Erythroblast (primary cell): Measurements from ENCODE around the gene CTCFL.
"Not testable (repeated sequence)": the region's sequence is repeated elsewhere in the genome, so short reads cannot be mapped to it uniquely, and the experiment has no call there.

Experiments
- DNase-seq, 2 experiments: peaks; one replicate each; lab custom pipeline; 2025; lab: John Stamatoyannopoulos, UW
- GATA1 ChIP-seq: IDR thresholded peaks from 2 replicates; pipeline ENCODE4 v1.6.1; 2011; ENCODE audit warnings: low read depth, mild to moderate bottlenecking, control low read depth, low read length, moderate library complexity
- POLR2A ChIP-seq: IDR thresholded peaks from 2 replicates; pipeline ENCODE4 v1.6.1; 2011; ENCODE audit warnings: mild to moderate bottlenecking, low read length

The CTCFL gene

DNA sequence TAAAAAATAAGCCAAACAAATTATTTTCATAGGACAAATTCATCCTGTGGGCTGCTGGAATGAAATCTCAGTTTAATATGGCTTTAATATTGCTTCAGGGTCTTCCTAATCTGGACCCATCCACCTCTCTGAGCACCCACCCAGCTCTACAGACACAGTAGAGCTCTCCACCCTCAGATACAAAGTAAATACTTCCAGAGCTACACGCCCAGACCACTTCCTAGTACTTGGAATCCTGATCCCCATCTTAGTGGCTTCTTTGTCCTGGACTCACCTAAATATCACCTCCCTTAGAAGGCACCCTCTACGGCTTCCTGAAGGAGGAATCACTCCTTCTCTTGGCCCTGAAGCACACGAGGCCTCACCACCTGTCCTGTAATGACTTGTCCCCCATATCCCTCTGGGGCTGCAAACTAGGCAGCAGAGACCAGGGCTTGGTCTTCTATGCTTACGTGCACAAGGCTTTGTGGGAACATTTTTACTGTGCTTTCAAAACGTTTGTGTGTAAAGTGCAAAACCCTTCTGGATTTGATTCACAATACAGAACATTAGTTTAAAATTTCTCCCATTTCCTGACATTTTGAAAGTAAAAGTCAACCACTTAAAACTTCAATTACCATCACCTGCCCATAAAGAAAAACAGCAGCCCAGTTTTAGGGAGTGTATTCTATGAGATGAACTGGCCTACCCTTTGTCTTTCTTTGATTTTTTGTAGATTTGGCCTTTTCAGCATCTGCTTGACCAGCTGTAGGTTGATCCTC, 2.4 kb downstream of the CTCFL start:
- no peak for DNase-seq
- TF ChIP-seq GATA1: no peak
- TF ChIP-seq POLR2A: no peak

DNA sequence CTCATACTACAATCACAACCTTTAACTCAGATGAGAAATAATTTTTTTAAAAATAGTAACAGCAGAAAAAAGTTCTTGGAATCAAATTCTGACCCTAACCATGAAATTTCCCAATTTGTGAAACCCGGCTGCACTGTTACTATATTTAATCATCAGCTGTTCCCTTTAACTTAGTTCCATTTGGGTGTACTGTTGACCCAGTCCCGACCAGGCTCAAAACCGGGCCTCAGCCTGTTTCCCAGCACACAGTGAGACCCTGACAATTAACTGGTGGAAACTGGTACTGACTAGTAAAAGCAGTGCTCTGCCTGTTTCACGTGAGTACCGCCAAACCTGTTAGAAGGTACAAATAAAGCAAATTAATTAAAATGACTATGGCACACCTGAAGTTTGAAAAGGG, 7.0 kb downstream of the CTCFL start:
- DNase-seq: no peak
- TF ChIP-seq POLR2A (no peak), GATA1 (no peak)

DNA sequence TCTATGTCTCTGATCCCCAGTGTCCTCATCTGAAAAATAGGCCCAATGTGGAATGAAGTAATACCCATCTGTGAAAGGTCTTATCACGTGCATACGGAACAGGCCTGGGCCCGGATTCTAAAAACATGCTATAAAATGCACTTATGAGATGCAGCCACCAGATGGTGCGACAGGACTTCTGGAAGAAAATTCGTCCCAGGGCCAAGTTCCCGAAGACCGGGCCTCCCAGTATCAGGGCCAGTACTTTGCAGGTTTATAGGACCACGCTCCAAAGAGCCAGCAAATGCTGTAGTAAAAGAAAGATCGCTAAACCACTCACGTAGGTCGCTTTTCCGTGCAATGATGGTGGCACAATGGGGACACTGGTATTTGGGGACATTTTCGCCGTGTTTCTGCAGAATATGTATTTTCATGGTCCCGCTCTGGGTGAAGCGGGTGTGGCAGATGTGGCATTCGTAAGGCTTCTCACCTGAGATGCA, 10.6 kb downstream of the CTCFL start:
- peak; percentile 74 to 85 for DNase-seq
- TF ChIP-seq GATA1 (no peak), POLR2A (no peak)

DNA sequence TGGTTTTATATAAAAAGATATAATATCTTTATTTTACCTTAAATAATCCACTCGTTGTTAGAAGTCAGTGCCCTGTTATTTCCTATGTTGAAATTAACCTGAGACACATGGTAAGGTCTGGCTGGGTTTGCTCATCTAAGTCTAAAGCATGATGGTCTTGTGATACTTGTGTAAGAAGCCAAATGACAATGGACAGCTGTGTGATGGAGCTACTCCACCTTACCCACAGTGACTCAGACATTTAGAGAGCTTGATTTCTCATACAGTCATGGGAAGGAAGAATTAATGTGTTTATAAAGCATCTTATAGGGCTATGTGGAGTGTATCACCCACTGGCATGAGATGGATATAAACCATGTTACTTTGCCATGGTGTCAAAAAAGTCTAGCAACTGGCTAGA, 11.7 kb downstream of the CTCFL start:
- no peak for DNase-seq
- no peak for TF ChIP-seq POLR2A
- TF ChIP-seq GATA1: no peak

DNA sequence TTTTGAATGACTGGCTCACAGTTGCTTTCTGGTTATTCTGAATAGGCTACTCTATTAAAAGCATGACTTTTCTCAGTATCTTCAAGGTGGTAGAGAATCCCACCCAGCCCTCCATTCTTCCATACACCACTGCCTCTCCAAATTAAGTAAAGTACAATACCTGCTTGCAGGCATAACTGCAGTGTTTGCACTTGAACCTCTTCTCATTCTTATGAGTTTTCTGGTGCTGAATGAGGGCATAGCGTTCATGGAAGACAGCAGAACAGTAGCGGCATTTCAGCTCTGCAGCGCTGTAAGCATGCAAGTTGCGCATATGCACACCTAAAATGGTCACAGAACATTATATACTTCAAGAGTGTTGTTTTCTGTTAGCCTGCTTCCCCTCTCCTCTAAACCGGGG, 12.5 kb downstream of the CTCFL start:
- DNase-seq: no peak
- TF ChIP-seq POLR2A (no peak), GATA1 (no peak)

DNA sequence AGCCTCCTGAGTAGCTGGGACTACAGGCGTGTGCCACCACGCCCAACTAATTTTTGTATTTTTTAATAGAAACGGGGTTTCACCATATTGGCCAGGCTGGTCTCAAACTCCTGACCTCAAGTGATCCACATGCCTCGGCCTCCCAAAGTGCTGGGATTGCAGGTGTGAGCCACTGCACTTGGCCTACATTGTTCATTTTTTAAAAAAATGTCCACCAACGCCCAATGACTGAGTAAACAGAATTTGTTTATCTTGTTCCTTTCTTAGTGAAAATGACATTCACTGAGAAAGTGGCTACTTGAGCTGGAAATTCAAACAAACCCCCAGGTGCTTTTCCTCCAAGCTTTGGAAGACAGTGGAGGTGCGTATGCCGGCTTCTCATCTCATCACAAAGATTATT, 13.2 kb downstream of the CTCFL start:
- DNase-seq: not testable (repeated sequence)

DNA sequence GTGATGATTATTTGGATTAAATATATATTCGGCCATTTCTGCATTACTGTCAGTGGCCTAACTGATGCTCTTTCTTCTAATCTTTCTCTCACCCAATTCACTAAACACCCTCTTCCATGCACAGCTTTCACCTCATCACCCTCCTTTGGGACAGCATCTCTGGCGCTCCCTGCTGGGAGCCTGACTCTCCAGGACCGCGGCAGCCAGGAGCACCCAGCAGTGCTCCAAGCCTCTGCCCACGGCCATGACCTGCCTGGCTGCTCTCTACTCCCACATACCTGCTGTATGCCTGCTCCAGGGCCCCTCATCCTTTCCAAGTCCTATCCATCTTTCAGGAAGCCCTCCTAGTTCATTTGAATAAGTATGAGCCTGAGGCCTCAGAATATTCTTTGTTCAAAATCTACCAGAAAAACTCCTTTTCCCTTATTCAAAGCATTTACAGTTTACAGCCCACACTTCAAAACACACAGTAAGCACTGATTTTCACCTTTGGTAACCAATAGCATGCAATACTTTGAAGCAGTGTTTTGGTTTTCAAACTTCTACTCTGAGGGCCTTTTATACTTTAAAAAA, 15.2 kb downstream of the CTCFL start:
- TF ChIP-seq GATA1 (no peak), POLR2A (no peak)
- peak; percentile 31 to 50 for DNase-seq

DNA sequence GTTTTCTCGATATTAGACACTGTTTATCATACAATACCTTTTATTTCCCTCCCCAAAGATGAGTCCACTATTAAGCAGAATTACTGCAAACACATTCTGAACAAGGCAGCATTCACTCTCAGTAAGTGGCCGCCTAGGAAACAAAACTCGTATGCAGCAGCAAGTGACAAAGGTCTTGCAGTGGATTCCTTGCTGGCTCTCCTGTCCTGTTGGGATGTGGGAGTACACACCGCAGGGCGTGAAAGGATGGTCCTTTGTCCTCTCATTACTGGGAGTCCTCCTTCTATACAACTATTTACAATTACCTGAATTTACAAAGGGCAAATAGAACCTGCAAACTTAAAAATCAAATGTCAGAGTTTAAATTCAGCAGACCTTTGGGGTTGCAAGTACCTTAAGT, 16.1 kb downstream of the CTCFL start:
- no peak for DNase-seq
- TF ChIP-seq POLR2A: no peak

DNA sequence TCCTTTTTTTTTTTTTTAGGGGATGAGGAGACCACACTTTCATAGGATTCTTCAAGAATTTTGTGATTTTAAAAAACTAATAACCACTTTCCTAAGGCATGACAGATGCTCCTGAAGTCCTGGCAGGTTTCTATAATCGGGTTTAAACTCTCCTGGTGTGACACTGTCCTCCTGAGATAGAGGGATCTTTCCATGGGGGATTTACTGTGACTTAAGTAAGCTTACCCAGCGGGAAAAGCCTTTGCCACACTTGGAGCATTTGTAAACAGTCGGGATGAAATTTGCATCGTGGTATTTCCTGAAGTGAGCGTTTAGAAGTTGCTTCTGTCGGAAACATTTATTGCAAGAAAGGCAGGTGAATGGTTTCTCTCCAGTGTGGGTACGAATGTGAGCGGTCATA, 16.6 kb downstream of the CTCFL start:
- no peak for DNase-seq
- TF ChIP-seq GATA1 (no peak), POLR2A (no peak)

DNA sequence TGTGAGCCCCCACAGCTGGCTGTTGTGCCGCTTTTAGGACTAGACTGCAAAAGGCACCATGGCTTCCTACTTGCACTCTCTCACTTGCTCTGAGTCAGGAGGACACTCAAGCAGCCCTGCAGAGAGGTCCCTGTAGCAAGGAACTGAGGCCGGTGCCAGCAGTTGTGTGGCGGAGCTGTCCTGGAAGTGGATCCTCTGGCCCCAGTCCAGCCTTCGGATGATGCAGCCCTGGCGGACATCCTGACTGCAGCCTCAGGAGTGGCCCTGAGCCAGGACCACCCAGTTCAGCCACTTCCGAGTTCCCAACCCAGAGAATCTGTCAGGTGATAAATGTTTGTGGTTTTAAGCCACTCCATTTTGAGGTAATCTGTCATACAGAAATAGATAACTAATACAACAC, 17.5 kb downstream of the CTCFL start:
- no peak for DNase-seq
- TF ChIP-seq GATA1 (no peak), POLR2A (no peak)

DNA sequence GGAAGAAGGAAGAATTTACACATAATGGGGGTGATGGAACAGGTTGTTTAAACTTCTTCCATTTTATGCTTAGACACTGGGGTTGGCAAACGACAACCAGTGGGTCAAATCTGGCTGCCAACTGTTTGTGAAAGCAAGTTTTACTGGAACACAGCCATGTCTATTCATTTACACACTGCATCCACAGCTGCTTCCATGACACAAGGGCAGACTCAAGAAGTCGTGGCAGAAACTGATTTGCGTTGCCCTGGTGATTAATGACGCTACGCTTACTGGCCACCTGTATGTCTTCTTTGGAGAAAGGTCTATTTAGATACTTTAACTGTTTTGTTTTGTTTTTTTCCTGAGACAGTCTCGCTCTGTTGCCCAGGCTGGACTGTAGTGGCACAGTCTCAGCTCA, 19.0 kb downstream of the CTCFL start:
- TF ChIP-seq POLR2A: no peak
- no peak for TF ChIP-seq GATA1
- DNase-seq: no peak

DNA sequence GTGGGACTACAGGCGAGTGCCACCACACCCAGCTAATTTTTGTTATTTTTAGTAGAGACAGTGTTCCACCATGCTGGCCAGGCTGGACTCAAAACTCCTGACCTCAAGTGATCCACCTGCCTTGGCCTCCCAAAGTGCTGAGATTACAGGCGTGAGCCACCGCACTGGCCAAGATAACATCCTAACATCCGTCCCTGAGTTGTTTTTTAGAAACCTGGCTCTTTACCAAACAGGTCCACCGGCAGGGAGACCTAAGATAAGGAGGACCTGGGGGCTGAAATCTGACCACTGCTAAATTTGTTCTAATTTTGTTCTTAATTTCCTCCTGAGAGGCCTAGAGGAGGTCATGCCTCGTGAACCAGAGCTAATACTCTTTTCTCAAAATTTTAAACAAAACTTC, 20.5 kb downstream of the CTCFL start:
- TF ChIP-seq POLR2A: no peak
- no peak for DNase-seq

DNA sequence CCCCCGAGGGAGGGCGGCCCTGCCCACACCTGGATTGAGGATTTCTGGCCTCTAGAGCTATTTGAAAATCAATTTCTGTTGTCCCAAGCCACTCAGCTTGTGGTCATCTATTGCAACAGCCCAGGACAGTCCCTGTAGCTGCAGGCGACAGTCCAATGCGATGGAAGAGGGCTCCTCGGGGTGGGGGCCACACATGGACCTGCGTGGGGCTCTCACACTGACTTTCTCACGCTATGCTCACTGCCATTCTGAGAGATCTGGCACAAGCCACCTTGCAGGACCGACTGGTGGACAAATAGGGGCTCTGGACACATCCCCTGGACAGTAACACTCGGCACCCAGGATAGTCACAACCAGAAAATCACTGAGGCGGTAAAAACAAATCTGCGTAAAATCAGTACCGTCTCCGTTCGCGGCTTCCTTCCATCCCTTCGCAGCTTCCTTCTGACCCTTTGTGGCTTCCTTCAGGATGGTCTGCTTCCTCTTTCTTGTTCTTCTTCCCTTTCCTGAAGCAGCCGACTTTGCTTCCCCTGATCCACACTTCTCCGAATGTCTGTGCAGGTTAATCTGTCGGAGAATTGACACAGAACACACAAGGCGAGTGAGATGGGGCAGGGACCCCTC, 21.8 kb downstream of the CTCFL start:
- no peak for TF ChIP-seq POLR2A
- TF ChIP-seq GATA1: no peak
- no peak for DNase-seq

DNA sequence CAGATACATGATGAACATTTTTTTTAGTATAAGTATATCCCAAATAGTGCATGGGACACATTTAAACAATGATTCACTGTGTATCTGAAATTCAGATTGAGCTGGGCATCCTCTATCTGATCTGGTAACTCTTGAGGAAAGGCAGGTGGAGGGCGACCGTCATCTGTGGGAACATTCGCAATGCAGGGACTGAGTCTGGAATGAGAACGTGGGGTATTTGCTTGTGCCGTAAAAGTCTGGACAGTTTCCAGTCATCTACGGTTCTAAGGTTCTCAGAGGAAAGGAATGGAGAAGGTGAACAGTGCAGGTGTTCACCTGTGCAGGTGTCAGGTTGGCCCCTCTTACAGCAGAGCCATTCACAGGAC, 22.6 kb downstream of the CTCFL start:
- TF ChIP-seq POLR2A (no peak), GATA1 (no peak)
- no peak for DNase-seq
